ENCODE data around the gene CTTNBP2NL.

DNA sequence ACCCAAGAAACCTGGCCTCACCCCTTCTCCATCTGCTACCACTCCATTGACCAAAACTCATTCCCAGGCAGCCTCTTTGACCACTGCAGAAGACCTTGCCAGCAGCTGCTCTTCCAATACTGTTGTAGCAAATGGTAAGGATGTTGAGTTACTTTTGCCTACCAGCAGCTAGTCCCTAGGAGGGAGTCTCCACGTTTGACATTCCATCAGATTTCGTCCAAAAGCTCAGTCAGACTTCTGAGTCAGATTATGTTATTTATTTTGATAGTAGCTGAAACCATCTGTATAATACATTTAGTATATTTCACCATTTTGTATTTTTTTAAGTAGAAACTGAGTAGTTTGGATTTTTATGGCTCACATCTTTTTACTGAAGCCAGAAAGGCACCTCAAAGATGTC is 61.2 kb downstream of the CTTNBP2NL start:
- no peak for TF ChIP-seq EP300 (IDR thresholded peaks at IDR 0.05)
- TF ChIP-seq POLR2A (IDR thresholded peaks at IDR 0.05): no peak
- no peak for TF ChIP-seq CTCF (IDR thresholded peaks at IDR 0.05)

Data from stomach (tissue), 4 donors.